Thyroid gland (tissue), 4 donors: Measurements from ENCODE around the gene KANSL1L. TPM values are rescaled to one million over a fixed set of nuclear protein-coding genes. Genes with fewer than 3 reads are reported as not detected.
"Not testable (repeated sequence)": the region's sequence is repeated elsewhere in the genome, so short reads cannot be mapped to it uniquely, and the experiment has no call there.

Experiments
- DNase-seq, 2 donors: peaks; one replicate each; pipeline ENCODE4 v3.0.0-alpha.2; 2019
- H3K27ac ChIP-seq, 3 donors: fragments of 200-600 bp; sonication (generic); 1 replicate in 2 of 3; 2 replicates in 1 of 3; pipeline ENCODE4 v1.5.1; 2016 to 2019; ENCODE audit warnings: mild to moderate bottlenecking in 1 of 3, moderate library complexity in 1 of 3
- H3K27me3 ChIP-seq: fragments of 200-600 bp; sonication (generic); one replicate; pipeline ENCODE4 v1.5.1; 2019
- H3K36me3 ChIP-seq, 2 donors: fragments of 200-600 bp; sonication (generic); one replicate each; pipeline ENCODE4 v1.5.1; 2016 to 2019
- H3K4me1 ChIP-seq, 2 donors: fragments of 200-600 bp; sonication (generic); one replicate each; pipeline ENCODE4 v1.5.1; 2017 to 2019
- H3K4me3 ChIP-seq, 3 donors: fragments of 200-600 bp; sonication (generic); replicated peaks in 1 of 3; 1 replicate in 2 of 3; 2 replicates in 1 of 3; pipeline ENCODE4 v1.5.1; 2016; ENCODE audit warnings: mild to moderate bottlenecking in 1 of 3
- H3K9me3 ChIP-seq: fragments of 200-600 bp; sonication (generic); one replicate; pipeline ENCODE4 v1.5.1; 2017
- CTCF ChIP-seq, 6 experiments: fragments of 200-600 bp in 3 of 6; fragments of 450-650 bp in 3 of 6; sonication (generic) in 3 of 6; IDR thresholded peaks; one replicate each; pipeline ENCODE4 v1.5.1; 2016 to 2019; ENCODE audit warnings: antibody characterized with exemption in 6 of 6, mild to moderate bottlenecking in 2 of 6, inconsistent platforms in 1 of 6, moderate library complexity in 1 of 6
- POLR2A ChIP-seq, 2 donors: fragments of 450-650 bp; IDR thresholded peaks; one replicate each; pipeline ENCODE4 v1.6.1; 2017; ENCODE audit warnings: antibody characterized with exemption in 2 of 2, mild to moderate bottlenecking in 2 of 2, moderate library complexity in 1 of 2
- WGBS, 2 donors: methylation state at CpG; one replicate each; pipeline ENCODE4 v1.1.5; 2017; 5-methylcytosine and 5-hydroxymethylcytosine counted together
- intact Hi-C: fragments of 100-400 bp; cut with DNase I; formaldehyde crosslinking; loops from one replicate; pipeline ENCODE4 v1.15.1; 2023
- total RNA-seq, 4 donors: library from RNA; depleted of rRNA; stranded (reverse); fragments of >200 nt; gene quantifications; one replicate each; pipeline ENCODE4 v1.2.3, GENCODE V29; 2016

The KANSL1L gene
- total RNA-seq, 4 donors from 2014 or later: 75.8 to 154 (median 96.9) TPM

GRCh38 chr2:210195101-210195852 lies 24.1 kb upstream of the KANSL1L start:
- peak; percentile 34 to 72 (median 58) for TF ChIP-seq CTCF (IDR thresholded peaks at IDR 0.05)
- no peak for TF ChIP-seq POLR2A (IDR thresholded peaks at IDR 0.05)
- 22 to 36% methylated on average over 8 of the region's 8 CpGs for WGBS, 2 donors
- no peak for DNase-seq
- Histone ChIP-seq H3K4me3 (no peak overlapping the region), H3K27ac (no peak overlapping the region), H3K36me3 (no peaks in the 10 kb centered on the region), H3K4me1 (peaks cover 17 to 19% of the 10 kb centered on the region in 2 donors), H3K27me3 (no peaks in the 10 kb centered on the region), H3K9me3 (no peaks in the 10 kb centered on the region)
- intact Hi-C loops: loop anchor here (5.0 kb wide), 1 partner anchor 218 kb away; no protein-coding TSS in a partner anchor

GRCh38 chr2:210190345-210190744 lies 19.1 kb upstream of the KANSL1L start:
- Histone ChIP-seq H3K4me3 (no peak overlapping the region), H3K27ac (no peak overlapping the region), H3K4me1 (no peaks in the 10 kb centered on the region), H3K9me3 (no peaks in the 10 kb centered on the region), H3K27me3 (no peaks in the 10 kb centered on the region), H3K36me3 (no peaks in the 10 kb centered on the region)
- WGBS, 2 donors: 89 to 96% methylated on average over 4 of the region's 4 CpGs
- intact Hi-C loops: loop anchor here (5.0 kb wide), 1 partner anchor 113 kb away; no protein-coding TSS in a partner anchor
- DNase-seq: no peak
- TF ChIP-seq CTCF (IDR thresholded peaks at IDR 0.05) (no peak), POLR2A (IDR thresholded peaks at IDR 0.05) (no peak)

- no peaks in the 10 kb centered on the region for H3K27me3 ChIP-seq
- intact Hi-C loops: loop anchor here (5.0 kb wide), 1 partner anchor 112 kb away; no protein-coding TSS in a partner anchor
- TF ChIP-seq POLR2A (IDR thresholded peaks at IDR 0.05) (no peak), CTCF (IDR thresholded peaks at IDR 0.05) (no peak)
- no peaks in the 10 kb centered on the region for H3K9me3 ChIP-seq
- no peaks in the 10 kb centered on the region for H3K36me3 ChIP-seq
- no peak overlapping the region for H3K4me3 ChIP-seq
- DNase-seq: no peak
- H3K27ac ChIP-seq: no peak overlapping the region
- H3K4me1 ChIP-seq: no peaks in the 10 kb centered on the region
- 84 to 85% methylated on average over 1 of the region's 1 CpG for WGBS, 2 donors
Measured at GRCh38 chr2:210189452-210190138, 18.4 kb upstream of the KANSL1L start.

GRCh38 chr2:210188755-210189154 lies 17.5 kb upstream of the KANSL1L start:
- no peaks in the 10 kb centered on the region for H3K4me1 ChIP-seq
- H3K27me3 ChIP-seq: no peaks in the 10 kb centered on the region
- intact Hi-C loops: no loop called here
- no peaks in the 10 kb centered on the region for H3K9me3 ChIP-seq
- no peak for TF ChIP-seq POLR2A (IDR thresholded peaks at IDR 0.05)
- TF ChIP-seq CTCF (IDR thresholded peaks at IDR 0.05): no peak
- no peak for DNase-seq
- H3K36me3 ChIP-seq: no peaks in the 10 kb centered on the region
- no peak overlapping the region for H3K4me3 ChIP-seq
- no peak overlapping the region for H3K27ac ChIP-seq
- 71 to 78% methylated on average over 2 of the region's 2 CpGs for WGBS, 2 donors

- H3K36me3 ChIP-seq: no peaks in the 10 kb centered on the region
- 72 to 80% methylated on average over 3 of the region's 3 CpGs for WGBS, 2 donors
- no peaks in the 10 kb centered on the region for H3K4me1 ChIP-seq
- H3K9me3 ChIP-seq: no peaks in the 10 kb centered on the region
- TF ChIP-seq CTCF (IDR thresholded peaks at IDR 0.05) (no peak), POLR2A (IDR thresholded peaks at IDR 0.05) (no peak)
- DNase-seq: no peak
- intact Hi-C loops: no loop called here
- H3K27ac ChIP-seq: no peak overlapping the region
- no peaks in the 10 kb centered on the region for H3K27me3 ChIP-seq
- H3K4me3 ChIP-seq: no peak overlapping the region
Measured at GRCh38 chr2:210188190-210188589, 17.0 kb upstream of the KANSL1L start.

- H3K9me3 ChIP-seq, H3K27ac ChIP-seq, H3K36me3 ChIP-seq, H3K4me3 ChIP-seq, intact Hi-C loops, DNase-seq, H3K27me3 ChIP-seq: not testable (repeated sequence)
- WGBS, 2 donors: 94 to 100% methylated on average over 1 of the region's 1 CpG
- peaks cover 5 to 15% of the 10 kb centered on the region in 2 donors for H3K4me1 ChIP-seq
Measured at GRCh38 chr2:210183936-210184335, 12.7 kb upstream of the KANSL1L start.

GRCh38 chr2:210181606-210182088 lies 10.4 kb upstream of the KANSL1L start:
- H3K36me3 ChIP-seq, H3K4me3 ChIP-seq, H3K9me3 ChIP-seq, intact Hi-C loops, H3K27me3 ChIP-seq: not testable (repeated sequence)
- WGBS, 2 donors: 14 to 36% methylated on average over 4 to 7 of the region's 12 CpGs
- Histone ChIP-seq H3K27ac (peak overlapping the region in 1 of 3 donors; percentile 2), H3K4me1 (peaks cover 5 to 15% of the 10 kb centered on the region in 2 donors)
- DNase-seq: peak; percentile 56 to 58
